Stimulated activated CD8-positive, alpha-beta memory T cell treated with anti-CD3 and anti-CD28 coated beads, Interleukin-15, amount 100 ng/mL, for 4 hours (primary cell): ENCODE results near the gene APOL1.

ENCODE experiments used
- DNase-seq, 2 donors: peaks; one replicate each; pipeline ENCODE4 v3.0.0-alpha.2; 2020; ENCODE audit warnings: low read depth in 2 of 2

APOL1 gene

GRCh38 chr22:36308880-36309279 is 55.9 kb downstream of the APOL1 start:
- no peak for DNase-seq

DNA sequence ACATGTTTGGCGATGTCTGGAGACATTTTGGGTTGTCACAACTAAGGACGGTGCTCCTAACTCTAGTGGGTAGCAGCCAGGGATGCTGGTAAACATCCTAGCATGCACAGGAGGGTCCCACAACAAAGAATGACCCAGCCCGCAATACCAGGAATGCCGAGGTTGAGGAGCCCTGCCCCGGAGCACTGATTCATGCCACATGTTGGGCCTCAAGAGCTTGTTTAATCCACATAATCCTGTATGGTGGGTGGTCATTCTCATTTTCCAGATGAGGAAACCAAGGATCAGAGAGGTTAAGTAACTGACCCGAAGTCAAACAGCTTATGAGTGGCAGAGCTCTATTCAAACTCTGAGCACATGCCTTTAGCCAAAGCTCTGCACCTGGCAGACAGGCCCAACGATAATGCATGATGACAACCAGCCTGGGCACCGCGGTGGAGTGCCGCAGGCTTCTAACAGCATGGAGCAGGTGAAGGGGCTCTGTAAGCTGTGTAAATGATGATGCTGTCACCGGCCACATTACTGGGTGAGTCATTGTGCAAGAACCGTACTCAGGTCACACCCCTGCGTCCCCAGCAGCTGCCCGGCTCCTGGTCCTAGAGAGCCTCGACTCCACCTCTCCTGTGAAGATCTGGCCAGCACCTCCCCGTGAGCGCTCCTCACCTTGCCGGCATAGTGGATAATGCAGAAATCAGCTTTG is 58.6 kb downstream of the APOL1 start:
- DNase-seq, result no peak

DNA sequence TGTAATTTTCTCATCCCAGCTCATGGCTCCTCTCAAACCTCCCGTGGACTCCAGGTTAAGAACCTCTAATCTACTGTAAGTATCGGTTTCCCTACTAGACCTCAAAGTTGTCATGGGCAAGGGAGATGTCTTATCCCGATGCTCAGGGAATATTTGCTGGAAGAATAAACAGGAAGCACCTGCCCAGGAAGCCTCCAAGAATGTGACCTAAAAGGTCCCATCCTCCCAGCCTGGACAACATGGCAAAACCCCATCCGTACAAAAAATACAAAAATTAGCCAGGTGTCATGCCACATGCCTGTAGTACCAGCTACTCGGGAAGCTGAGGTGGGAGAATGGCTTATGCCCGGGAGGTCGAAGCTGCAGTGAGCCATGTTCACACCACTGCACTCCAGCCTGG is 62.4 kb downstream of the APOL1 start:
- no peak for DNase-seq

DNA sequence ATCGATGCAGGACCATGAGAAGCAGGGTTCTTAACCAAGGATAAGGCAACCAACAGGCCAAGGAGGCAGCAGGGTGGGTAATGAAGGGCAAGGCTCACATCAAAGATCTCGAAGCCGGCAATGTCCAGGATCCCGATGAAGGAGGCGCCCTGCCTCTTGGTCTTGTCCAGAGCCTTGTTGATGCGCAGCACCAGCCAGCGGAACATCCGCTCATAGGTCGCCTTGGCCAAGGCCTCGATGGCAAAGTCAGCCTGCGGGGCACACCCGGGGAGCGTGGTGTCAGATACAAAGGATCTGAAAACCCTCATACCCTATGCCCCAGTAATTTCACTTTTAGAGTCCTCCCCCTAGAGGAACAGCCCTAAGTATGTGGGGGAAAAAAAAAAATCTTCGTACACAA is 63.5 kb downstream of the APOL1 start:
- no peak for DNase-seq
